Endometrium (tissue), 2 donors: Measurements from ENCODE around the gene SAT2.
"Not testable (repeated sequence)": the region's sequence is repeated elsewhere in the genome, so short reads cannot be mapped to it uniquely, and the experiment has no call there.

Experiments used
- FAIRE-seq: peaks from 2 replicates; lab custom pipeline; 2012; peaks lifted over from hg19 to GRCh38; lab: Jason Lieb, UNC
- donor health status: control.
- donor health status: control.

Gene SAT2

GRCh38 chr17:7627250-7628121 is at the start of gene SAT2:
Gene SAT2 (minus strand): TSS chr17:7627821. CDS start chr17:7627635, 186 bp downstream.
- peak; percentile 78 for FAIRE-seq

- FAIRE-seq = no peak
Observed at GRCh38 chr17:7676533-7676932, 48.9 kb upstream of the SAT2 start.

- FAIRE-seq = no peak
Observed at GRCh38 chr17:7674934-7675333, 47.3 kb upstream of the SAT2 start.

GRCh38 chr17:7673239-7673638 is 45.6 kb upstream of the SAT2 start:
- FAIRE-seq = no peak

GRCh38 chr17:7668482-7668881 is 40.9 kb upstream of the SAT2 start:
- FAIRE-seq = no peak

GRCh38 chr17:7667656-7668406 is 40.2 kb upstream of the SAT2 start:
- no peak for FAIRE-seq

- FAIRE-seq = no peak
Observed at GRCh38 chr17:7656958-7657609, 29.5 kb upstream of the SAT2 start.

GRCh38 chr17:7655541-7655840 is 27.9 kb upstream of the SAT2 start:
- FAIRE-seq = no peak

- FAIRE-seq = no peak
Observed at GRCh38 chr17:7654832-7655540, 27.4 kb upstream of the SAT2 start.

GRCh38 chr17:7652388-7653356 is 25.1 kb upstream of the SAT2 start:
- FAIRE-seq = no peak

GRCh38 chr17:7651665-7652387 is 24.2 kb upstream of the SAT2 start:
- no peak for FAIRE-seq

GRCh38 chr17:7651097-7651664 is 23.6 kb upstream of the SAT2 start:
- no peak for FAIRE-seq

GRCh38 chr17:7650509-7651096 is 23.0 kb upstream of the SAT2 start, which contains the start of gene ATP1B2:
Gene ATP1B2 (plus strand): TSS chr17:7650926. CDS start chr17:7651519, 593 bp downstream.
- FAIRE-seq = no peak

GRCh38 chr17:7647018-7647417 is 19.4 kb upstream of the SAT2 start:
- no peak for FAIRE-seq

GRCh38 chr17:7646457-7646856 is 18.8 kb upstream of the SAT2 start:
- FAIRE-seq = no peak

GRCh38 chr17:7644775-7645174 is 17.2 kb upstream of the SAT2 start:
- FAIRE-seq = no peak

GRCh38 chr17:7641635-7642034 is 14.0 kb upstream of the SAT2 start:
- not testable (repeated sequence) for FAIRE-seq

GRCh38 chr17:7640783-7641182 is 13.2 kb upstream of the SAT2 start:
- no peak for FAIRE-seq

- no peak for FAIRE-seq
Observed at GRCh38 chr17:7636163-7636562, 8.5 kb upstream of the SAT2 start.

- FAIRE-seq = no peak
Observed at GRCh38 chr17:7634384-7634783, 6.8 kb upstream of the SAT2 start.
